Stimulated activated CD4-positive, alpha-beta T cell treated with anti-CD3 and anti-CD28 coated beads, Interleukin-12 subunit alpha, Interleukin-12 subunit beta, amount 100 ng/mL, for 48 hours (primary cell): ENCODE results near the gene PDGFB.
"Not testable (repeated sequence)": the region's sequence is repeated elsewhere in the genome, so short reads cannot be mapped to it uniquely, and the experiment has no call there.

Experiments
- DNase-seq, 3 donors: peaks; one replicate each; pipeline ENCODE4 v3.0.0-alpha.2; 2020; ENCODE audit warnings: low read depth in 2 of 3, low spot score in 1 of 3

PDGFB gene

GRCh38 chr22:39229075-39229474 lies 15.7 kb downstream of the PDGFB start:
- no peak for DNase-seq

- DNase-seq: no peak
Observed at GRCh38 chr22:39227542-39228272, 17.1 kb downstream of the PDGFB start.

GRCh38 chr22:39226353-39226752 lies 18.4 kb downstream of the PDGFB start:
- DNase-seq: no peak

- no peak for DNase-seq
Observed at GRCh38 chr22:39225591-39225990, 19.2 kb downstream of the PDGFB start.

GRCh38 chr22:39224550-39224949 lies 20.2 kb downstream of the PDGFB start:
- DNase-seq: no peak

- DNase-seq: no peak
Observed at GRCh38 chr22:39223091-39223710, 21.6 kb downstream of the PDGFB start.

GRCh38 chr22:39221999-39222686 lies 22.6 kb downstream of the PDGFB start:
- no peak for DNase-seq

- DNase-seq: no peak
Observed at GRCh38 chr22:39220890-39221850, 23.6 kb downstream of the PDGFB start.

GRCh38 chr22:39220450-39220849 lies 24.3 kb downstream of the PDGFB start:
- no peak for DNase-seq

GRCh38 chr22:39219071-39220039 lies 25.4 kb downstream of the PDGFB start:
- no peak for DNase-seq

GRCh38 chr22:39218432-39218831 lies 26.4 kb downstream of the PDGFB start:
- not testable (repeated sequence) for DNase-seq

GRCh38 chr22:39216143-39216490 lies 28.7 kb downstream of the PDGFB start:
- no peak for DNase-seq

- DNase-seq: no peak
Observed at GRCh38 chr22:39215426-39216142, 29.2 kb downstream of the PDGFB start.

GRCh38 chr22:39215070-39215396 lies 29.7 kb downstream of the PDGFB start:
- DNase-seq: no peak

GRCh38 chr22:39214383-39215069 lies 30.3 kb downstream of the PDGFB start:
- DNase-seq: no peak

GRCh38 chr22:39214006-39214382 lies 30.8 kb downstream of the PDGFB start:
- DNase-seq: no peak

- no peak for DNase-seq
Observed at GRCh38 chr22:39212721-39213376, 31.9 kb downstream of the PDGFB start.

- DNase-seq: no peak
Observed at GRCh38 chr22:39209756-39210155, 35.0 kb downstream of the PDGFB start.
